HepG2 (cell line): ENCODE results near the gene MLX. TPM values are rescaled to one million over a fixed set of nuclear protein-coding genes. Genes with fewer than 3 reads are reported as not detected.
A peak's percentile ranks its signal among the peaks of the same experiment; 100 is the strongest.

Source experiments
- BCLAF1 ChIP-seq: fragments of 450-650 bp; IDR thresholded peaks from 2 replicates; pipeline ENCODE4 v1.6.1; 2017; ENCODE audit warnings: mild to moderate bottlenecking
- E2F1 ChIP-seq: sonication (generic); formaldehyde crosslinking; IDR thresholded peaks from 2 replicates; pipeline ENCODE4 v1.5.0; 2020; ENCODE audit warnings: missing genetic modification reagents
- HDAC2 ChIP-seq: sonication (generic); formaldehyde crosslinking; IDR thresholded peaks from 2 replicates; pipeline ENCODE4 v1.4.0; 2020; ENCODE audit warnings: missing genetic modification reagents
- HNRNPH1 ChIP-seq: fragments of 200-400 bp; formaldehyde crosslinking; optimal IDR thresholded peaks from 2 replicates; pipeline ENCODE3; 2017; ENCODE audit warnings: mild to moderate bottlenecking, low read depth, low read length
- PTBP1 ChIP-seq: fragments of 200-400 bp; formaldehyde crosslinking; IDR thresholded peaks from 2 replicates; pipeline ENCODE4 v1.6.1; 2018; ENCODE audit warnings: low read length, low read depth; ENCODE audit not compliant: poor library complexity, severe bottlenecking
- REST ChIP-seq, 2 experiments: IDR thresholded peaks; 2 replicates each; pipeline ENCODE4 v1.6.1; 2011 to 2012; ENCODE audit warnings: low read length in 2 of 2, borderline replicate concordance in 1 of 2, low read depth in 1 of 2, mild to moderate bottlenecking in 1 of 2, moderate library complexity in 1 of 2
- SETDB1 ChIP-seq: sonication (generic); formaldehyde crosslinking; IDR thresholded peaks from 2 replicates; pipeline ENCODE4 v1.5.1; 2020; ENCODE audit warnings: missing genetic modification reagents, mild to moderate bottlenecking, borderline replicate concordance
- SP140L ChIP-seq: sonication (generic); formaldehyde crosslinking; IDR thresholded peaks from 2 replicates; pipeline ENCODE4 v1.4.0; 2020; ENCODE audit warnings: missing genetic modification reagents, borderline replicate concordance
- ZBTB43 ChIP-seq: sonication (generic); formaldehyde crosslinking; conservative IDR thresholded peaks from 2 replicates; pipeline ENCODE4 v1.4.0; 2020; ENCODE audit warnings: missing genetic modification reagents
- ZNF280D ChIP-seq: sonication (generic); formaldehyde crosslinking; IDR thresholded peaks from 2 replicates; pipeline ENCODE4 v1.5.1; 2020; ENCODE audit warnings: mild to moderate bottlenecking, missing genetic modification reagents
- ZNF335 ChIP-seq: sonication (generic); formaldehyde crosslinking; IDR thresholded peaks from 2 replicates; pipeline ENCODE4 v1.4.0; 2020; ENCODE audit warnings: missing genetic modification reagents
- ZNF34 ChIP-seq: sonication (generic); formaldehyde crosslinking; IDR thresholded peaks from 2 replicates; pipeline ENCODE4 v1.4.0; 2020; ENCODE audit warnings: mild to moderate bottlenecking, missing genetic modification reagents, borderline replicate concordance
- ZNF446 ChIP-seq: sonication (generic); formaldehyde crosslinking; IDR thresholded peaks from 2 replicates; pipeline ENCODE4 v1.5.0; 2020; ENCODE audit warnings: mild to moderate bottlenecking, missing genetic modification reagents
- ZNF737 ChIP-seq: sonication (generic); formaldehyde crosslinking; IDR thresholded peaks from 2 replicates; pipeline ENCODE4 v1.5.0; 2020; ENCODE audit warnings: missing genetic modification reagents, mild to moderate bottlenecking, borderline replicate concordance
- ZNF850 ChIP-seq: sonication (generic); formaldehyde crosslinking; conservative IDR thresholded peaks from 2 replicates; pipeline ENCODE4 v1.9.0; 2021; ENCODE audit warnings: mild to moderate bottlenecking, missing genetic modification reagents
- polyA plus RNA-seq, 8 experiments: library from polyadenylated mRNA; depleted of rRNA in 3 of 8; stranded (reverse) in 7 of 8; unstranded in 1 of 8; fragments of >200 nt; fragmentation: Illumina TruSeq in 4 of 8; extraction: Trizol in 4 of 8; gene quantifications; 2 replicates each; pipeline versions ENCODE4 v1.2.1 to v1.2.3, GENCODE V29; 2011 to 2016; ENCODE audit warnings: low read depth in 4 of 8, missing spikeins in 1 of 8, mixed read lengths in 1 of 8; ENCODE audit not compliant: insufficient read depth in 1 of 8
- total RNA-seq, 5 experiments: library from RNA; depleted of rRNA; stranded (reverse); fragments of >200 nt; fragmentation: Illumina TruSeq; extraction: Trizol; gene quantifications; 2 replicates each; pipeline ENCODE4 v1.2.3, GENCODE V29; 2016; ENCODE audit warnings: low read depth in 1 of 5

Gene MLX
- total and polyA plus RNA-seq, 2 of the 13 experiments (the other 11 are each of a cell fraction or from before 2014, with no cell fraction given): 38.9 to 74.4 TPM

- no peak for TF ChIP-seq E2F1 (CRISPR knock-in tag)
- TF ChIP-seq ZNF850 (CRISPR knock-in tag): no peak
- 0 out of 2 replicates have a peak, but pooled peaks have one; percentile 59 for TF ChIP-seq ZNF34
- TF ChIP-seq SETDB1 (CRISPR knock-in tag): no peak
- TF ChIP-seq HNRNPH1: no peak
- TF ChIP-seq SP140L: no peak
- peak; percentile 76 for TF ChIP-seq HDAC2 (CRISPR knock-in tag)
- no peak for TF ChIP-seq REST (IDR thresholded peaks at IDR 0.05; ENCODE audit: borderline replicate concordance in 1 of 2, low read depth in 1 of 2, low read length in 2 of 2)
- peak; percentile 90 for TF ChIP-seq ZNF335 (CRISPR knock-in tag)
- TF ChIP-seq ZNF737 (CRISPR knock-in tag): no peak
- TF ChIP-seq ZBTB43: peak; percentile 94
- peak; percentile 25; the same call in 1 of the 2 replicates for TF ChIP-seq ZNF446 (CRISPR knock-in tag)
- TF ChIP-seq PTBP1: no peak
- no peak for TF ChIP-seq BCLAF1
- TF ChIP-seq ZNF280D (CRISPR knock-in tag): peak; percentile 74
Observed at GRCh38 chr17:42541041-42541833, 25.7 kb upstream of the MLX start (continued).
